ENCODE results near the gene SFTPB. TPM values are rescaled to one million over a fixed set of nuclear protein-coding genes. Genes with fewer than 3 reads are reported as not detected.

The SFTPB gene
- total and polyA plus RNA-seq, 7 experiments from 2014 or later: not detected

GRCh38 chr2:85655961-85656417, 12.0 kb downstream of the SFTPB start:
- Mint-ChIP-seq H3K4me3 (no peak overlapping the region), H3K36me3 (peaks cover 0 to 29% (median 12%) of the 10 kb centered on the region in 5 donors), H3K27me3 (no peaks in the 10 kb centered on the region), H3K9me3 (no peaks in the 10 kb centered on the region), H3K4me1 (peaks cover 0 to 4% (median 0%) of the 10 kb centered on the region in 7 donors), H3K27ac (peak overlapping the region in 3 of 9 donors; percentile 4 to 57 (median 34))
- ATAC-seq (no peak), DNase-seq (no peak)
- intact Hi-C loops (cut with micrococcal nuclease): no loop called here
- H3K9me3 ChIP-seq (ENCODE audit: control insufficient read depth in 2 of 3, low read length in 3 of 3): no peaks in the 10 kb centered on the region
- H3K36me3 ChIP-seq (ENCODE audit: control insufficient read depth in 2 of 3, insufficient read depth in 3 of 3, low read length in 3 of 3): peaks cover 0 to 45% (median 0%) of the 10 kb centered on the region in 3 experiments
- no peak overlapping the region for H3K27ac ChIP-seq (ENCODE audit: low read depth, low read length)
- POLR2A ChIA-PET: no interaction called here
- H3K27me3 ChIP-seq (ENCODE audit: control insufficient read depth in 2 of 2, insufficient read depth in 2 of 2, low read length in 2 of 2): no peaks in the 10 kb centered on the region
- no peaks in the 10 kb centered on the region for H3K4me1 ChIP-seq (ENCODE audit: control insufficient read depth in 2 of 2, insufficient read depth in 2 of 2, low read length in 2 of 2)
- CTCF ChIA-PET: interaction anchor here (1.3 kb wide), 1 partner anchor 19 kb away, joined by 3 read pairs; no protein-coding TSS in a partner anchor
- no peak overlapping the region for H3K4me3 ChIP-seq (ENCODE audit: low read length)

GRCh38 chr2:85653996-85654395, 14.0 kb downstream of the SFTPB start:
- H3K36me3 ChIP-seq (ENCODE audit: control insufficient read depth in 2 of 3, insufficient read depth in 3 of 3, low read length in 3 of 3): peaks cover 6 to 57% (median 9%) of the 10 kb centered on the region in 3 experiments
- peaks cover 0 to 4% (median 0%) of the 10 kb centered on the region in 7 donors for H3K4me1 Mint-ChIP-seq
- H3K9me3 ChIP-seq (ENCODE audit: control insufficient read depth in 2 of 3, low read length in 3 of 3): no peaks in the 10 kb centered on the region
- intact Hi-C loops (cut with micrococcal nuclease): no loop called here
- POLR2A ChIA-PET: interaction anchor here (1.1 kb wide), 1 partner anchor 17 kb away, joined by 3 read pairs; no protein-coding TSS in a partner anchor
- no peak for ATAC-seq
- no peaks in the 10 kb centered on the region for H3K4me1 ChIP-seq (ENCODE audit: control insufficient read depth in 2 of 2, insufficient read depth in 2 of 2, low read length in 2 of 2)
- H3K27me3 ChIP-seq (ENCODE audit: control insufficient read depth in 2 of 2, insufficient read depth in 2 of 2, low read length in 2 of 2): no peaks in the 10 kb centered on the region
- no peaks in the 10 kb centered on the region for H3K9me3 Mint-ChIP-seq
- H3K27me3 Mint-ChIP-seq: no peaks in the 10 kb centered on the region
- no peak overlapping the region for H3K4me3 Mint-ChIP-seq
- H3K27ac Mint-ChIP-seq: peak overlapping the region in 1 of 9 donors; percentile 65
- no peak for DNase-seq
- H3K4me3 ChIP-seq (ENCODE audit: low read length): no peak overlapping the region
- CTCF ChIA-PET: no interaction called here
- H3K36me3 Mint-ChIP-seq: peaks cover 7 to 39% (median 17%) of the 10 kb centered on the region in 5 donors
- H3K27ac ChIP-seq (ENCODE audit: low read depth, low read length): no peak overlapping the region

GRCh38 chr2:85652056-85652455, 15.9 kb downstream of the SFTPB start:
- Histone ChIP-seq H3K4me3 (ENCODE audit: low read length) (no peak overlapping the region), H3K36me3 (ENCODE audit: control insufficient read depth in 2 of 3, insufficient read depth in 3 of 3, low read length in 3 of 3) (peaks cover 18 to 72% (median 22%) of the 10 kb centered on the region in 3 experiments), H3K9me3 (ENCODE audit: control insufficient read depth in 2 of 3, low read length in 3 of 3) (no peaks in the 10 kb centered on the region), H3K27ac (ENCODE audit: low read depth, low read length) (no peak overlapping the region), H3K27me3 (ENCODE audit: control insufficient read depth in 2 of 2, insufficient read depth in 2 of 2, low read length in 2 of 2) (no peaks in the 10 kb centered on the region), H3K4me1 (ENCODE audit: control insufficient read depth in 2 of 2, insufficient read depth in 2 of 2, low read length in 2 of 2) (no peaks in the 10 kb centered on the region)
- ATAC-seq (no peak), DNase-seq (no peak)
- Mint-ChIP-seq H3K36me3 (peaks cover 17 to 57% (median 27%) of the 10 kb centered on the region in 5 donors), H3K27me3 (no peaks in the 10 kb centered on the region), H3K9me3 (no peaks in the 10 kb centered on the region), H3K27ac (peak overlapping the region in 1 of 9 donors; percentile 53), H3K4me3 (no peak overlapping the region), H3K4me1 (peaks cover 0 to 4% (median 0%) of the 10 kb centered on the region in 7 donors)
- intact Hi-C loops (cut with micrococcal nuclease): no loop called here
- ChIA-PET CTCF (interaction anchor here (1.2 kb wide), 1 partner anchor 14 kb away, joined by 3 read pairs; no protein-coding TSS in a partner anchor), POLR2A (no interaction called here)

GRCh38 chr2:85651097-85651496, 16.9 kb downstream of the SFTPB start:
- peaks cover 22 to 75% (median 29%) of the 10 kb centered on the region in 3 experiments for H3K36me3 ChIP-seq (ENCODE audit: control insufficient read depth in 2 of 3, insufficient read depth in 3 of 3, low read length in 3 of 3)
- peaks cover 0 to 3% (median 0%) of the 10 kb centered on the region in 7 donors for H3K4me1 Mint-ChIP-seq
- CTCF ChIA-PET: no interaction called here

GRCh38 chr2:85650456-85650855, 17.5 kb downstream of the SFTPB start:
- Mint-ChIP-seq H3K4me1 (no peaks in the 10 kb centered on the region), H3K4me3 (no peak overlapping the region), H3K27me3 (no peaks in the 10 kb centered on the region), H3K9me3 (no peaks in the 10 kb centered on the region), H3K36me3 (peaks cover 17 to 65% (median 31%) of the 10 kb centered on the region in 5 donors), H3K27ac (no peak overlapping the region)
- Histone ChIP-seq H3K27ac (ENCODE audit: low read depth, low read length) (no peak overlapping the region), H3K36me3 (ENCODE audit: control insufficient read depth in 2 of 3, insufficient read depth in 3 of 3, low read length in 3 of 3) (peaks cover 25 to 78% (median 35%) of the 10 kb centered on the region in 3 experiments), H3K4me3 (ENCODE audit: low read length) (no peak overlapping the region), H3K4me1 (ENCODE audit: control insufficient read depth in 2 of 2, insufficient read depth in 2 of 2, low read length in 2 of 2) (no peaks in the 10 kb centered on the region), H3K9me3 (ENCODE audit: control insufficient read depth in 2 of 3, low read length in 3 of 3) (no peaks in the 10 kb centered on the region), H3K27me3 (ENCODE audit: control insufficient read depth in 2 of 2, insufficient read depth in 2 of 2, low read length in 2 of 2) (no peaks in the 10 kb centered on the region)
- DNase-seq: no peak
- CTCF ChIA-PET: no interaction called here
- intact Hi-C loops (cut with micrococcal nuclease): no loop called here
- POLR2A ChIA-PET: interaction anchor here (0.6 to 1.1 kb wide), 2 partner anchors 110 to 273 kb away, joined by 3 to 4 read pairs; no protein-coding TSS in a partner anchor
- ATAC-seq: no peak

More at GRCh38 chr2:85651097-85651496, 16.9 kb downstream of the SFTPB start:
- Mint-ChIP-seq H3K27me3 (no peaks in the 10 kb centered on the region), H3K9me3 (no peaks in the 10 kb centered on the region), H3K36me3 (peaks cover 17 to 62% (median 30%) of the 10 kb centered on the region in 5 donors), H3K27ac (no peak overlapping the region), H3K4me3 (no peak overlapping the region)
- no peaks in the 10 kb centered on the region for H3K4me1 ChIP-seq (ENCODE audit: control insufficient read depth in 2 of 2, insufficient read depth in 2 of 2, low read length in 2 of 2)
- H3K9me3 ChIP-seq (ENCODE audit: control insufficient read depth in 2 of 3, low read length in 3 of 3): no peaks in the 10 kb centered on the region
- H3K27me3 ChIP-seq (ENCODE audit: control insufficient read depth in 2 of 2, insufficient read depth in 2 of 2, low read length in 2 of 2): no peaks in the 10 kb centered on the region
- POLR2A ChIA-PET: interaction anchor here (0.6 kb wide), 1 partner anchor 111 kb away, joined by 3 read pairs; no protein-coding TSS in a partner anchor
- H3K4me3 ChIP-seq (ENCODE audit: low read length): no peak overlapping the region
- ATAC-seq (no peak), DNase-seq (no peak)
- H3K27ac ChIP-seq (ENCODE audit: low read depth, low read length): no peak overlapping the region
- intact Hi-C loops (cut with micrococcal nuclease): no loop called here

GRCh38 chr2:85649201-85650190, 18.5 kb downstream of the SFTPB start:
- intact Hi-C loops (cut with micrococcal nuclease): no loop called here
- Histone ChIP-seq H3K9me3 (ENCODE audit: control insufficient read depth in 2 of 3, low read length in 3 of 3) (no peaks in the 10 kb centered on the region), H3K27ac (ENCODE audit: low read depth, low read length) (no peak overlapping the region), H3K4me3 (ENCODE audit: low read length) (no peak overlapping the region), H3K36me3 (ENCODE audit: control insufficient read depth in 2 of 3, insufficient read depth in 3 of 3, low read length in 3 of 3) (peaks cover 30 to 88% (median 42%) of the 10 kb centered on the region in 3 experiments), H3K27me3 (ENCODE audit: control insufficient read depth in 2 of 2, insufficient read depth in 2 of 2, low read length in 2 of 2) (no peaks in the 10 kb centered on the region), H3K4me1 (ENCODE audit: control insufficient read depth in 2 of 2, insufficient read depth in 2 of 2, low read length in 2 of 2) (no peaks in the 10 kb centered on the region)
- no peak overlapping the region for H3K27ac Mint-ChIP-seq
- H3K4me3 Mint-ChIP-seq: no peak overlapping the region
- ATAC-seq: no peak
- no peaks in the 10 kb centered on the region for H3K27me3 Mint-ChIP-seq
- no peaks in the 10 kb centered on the region for H3K9me3 Mint-ChIP-seq
- no peaks in the 10 kb centered on the region for H3K4me1 Mint-ChIP-seq
- ChIA-PET POLR2A (interaction anchor here (1.1 kb wide), 1 partner anchor 272 kb away, joined by 4 read pairs; no protein-coding TSS in a partner anchor), CTCF (no interaction called here)
- no peak for DNase-seq
- peaks cover 17 to 65% (median 31%) of the 10 kb centered on the region in 5 donors for H3K36me3 Mint-ChIP-seq
